GM19397 (cell line): ENCODE data around the gene AP1S2.
"Not testable (repeated sequence)": the region's sequence is repeated elsewhere in the genome, so short reads cannot be mapped to it uniquely, and the experiment has no call there.

Experiments used
- ATAC-seq: cut with Tn5 transposase; IDR thresholded peaks from one replicate; pipeline ENCODE4 v1.9.1; 2021; ENCODE audit warnings: mild to moderate bottlenecking, moderate library complexity; ENCODE audit not compliant: unreplicated experiment

Gene AP1S2

GRCh38 chrX:15855568-15856221 is 1.1 kb upstream of the AP1S2 start:
- no peak for ATAC-seq

- peak; percentile 40 for ATAC-seq
Measured at GRCh38 chrX:15854080-15854655, 445 bp downstream of the AP1S2 start.

- no peak for ATAC-seq
Measured at GRCh38 chrX:15853586-15854079, 980 bp downstream of the AP1S2 start.

GRCh38 chrX:15849555-15849954 is 5.1 kb downstream of the AP1S2 start:
- ATAC-seq = no peak

- no peak for ATAC-seq
Measured at GRCh38 chrX:15848576-15848975, 6.0 kb downstream of the AP1S2 start.

GRCh38 chrX:15843960-15844359 is 10.7 kb downstream of the AP1S2 start:
- ATAC-seq = no peak

- no peak for ATAC-seq
Measured at GRCh38 chrX:15841853-15842516, 12.6 kb downstream of the AP1S2 start.

- ATAC-seq = no peak
Measured at GRCh38 chrX:15838017-15838416, 16.6 kb downstream of the AP1S2 start.

GRCh38 chrX:15834827-15835595 is 19.6 kb downstream of the AP1S2 start:
- no peak for ATAC-seq

- ATAC-seq = no peak
Measured at GRCh38 chrX:15834053-15834452, 20.6 kb downstream of the AP1S2 start.

- not testable (repeated sequence) for ATAC-seq
Measured at GRCh38 chrX:15831347-15831746, 23.3 kb downstream of the AP1S2 start.

GRCh38 chrX:15829217-15829616 is 25.4 kb downstream of the AP1S2 start:
- no peak for ATAC-seq

GRCh38 chrX:15825936-15826335 is 28.7 kb downstream of the AP1S2 start:
- ATAC-seq = no peak

- no peak for ATAC-seq
Measured at GRCh38 chrX:15822922-15823321, 31.7 kb downstream of the AP1S2 start.

- ATAC-seq = no peak
Measured at GRCh38 chrX:15820106-15821073, 34.2 kb downstream of the AP1S2 start.

GRCh38 chrX:15816886-15817285 is 37.7 kb downstream of the AP1S2 start:
- no peak for ATAC-seq

- ATAC-seq = no peak
Measured at GRCh38 chrX:15816438-15816809, 38.2 kb downstream of the AP1S2 start.

GRCh38 chrX:15815779-15816437 is 38.7 kb downstream of the AP1S2 start:
- ATAC-seq = no peak

- no peak for ATAC-seq
Measured at GRCh38 chrX:15814771-15815365, 39.7 kb downstream of the AP1S2 start.
